HG03432 (cell line): ENCODE results near the gene GPR150.

Source experiments
- ATAC-seq: cut with Tn5 transposase; IDR thresholded peaks from one replicate; pipeline ENCODE4 v1.9.1; 2021; ENCODE audit warnings: mild to moderate bottlenecking, moderate library complexity; ENCODE audit not compliant: unreplicated experiment

The GPR150 gene

GRCh38 chr5:95649842-95650620 is 30.1 kb downstream of the GPR150 start:
- ATAC-seq: no peak

DNA sequence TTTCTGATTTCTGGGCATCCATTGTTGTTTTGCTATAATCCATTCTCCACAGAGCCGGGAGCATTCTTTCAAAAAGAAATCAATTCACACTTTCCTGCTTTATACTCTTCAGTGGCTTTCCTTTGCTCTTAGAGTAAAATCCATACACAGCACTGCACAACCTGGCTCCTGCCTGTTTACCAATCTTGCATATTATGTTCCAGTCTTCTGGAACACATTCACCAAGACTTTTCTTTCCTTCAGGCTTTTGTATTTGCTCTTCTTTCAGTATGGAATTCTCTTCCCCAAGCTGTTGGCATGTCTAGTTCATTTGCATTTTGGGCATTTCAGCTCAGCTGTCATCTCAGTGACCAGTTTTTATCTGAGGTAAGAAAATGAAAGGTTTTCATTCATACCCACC is 33.0 kb downstream of the GPR150 start:
- no peak for ATAC-seq

GRCh38 chr5:95654196-95654595 is 34.3 kb downstream of the GPR150 start:
- no peak for ATAC-seq

DNA sequence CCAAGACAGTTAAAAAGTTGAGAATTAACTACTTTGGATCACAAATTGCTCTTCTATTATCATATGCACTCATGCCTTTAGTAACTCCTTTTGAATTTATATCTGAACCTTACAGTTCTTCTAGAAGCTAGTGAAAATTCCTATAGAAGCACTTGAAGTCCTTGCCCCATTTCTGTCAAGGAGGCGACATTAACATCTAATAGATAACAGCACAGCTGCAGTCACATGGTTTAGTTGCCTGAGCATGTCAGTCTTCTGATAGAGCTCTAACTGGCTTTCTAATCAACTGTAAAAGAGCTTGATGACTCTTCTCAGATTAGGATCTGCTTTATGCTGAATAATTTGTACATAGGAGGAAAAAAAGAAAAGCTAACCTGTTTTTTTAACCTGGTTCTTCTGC is 35.7 kb downstream of the GPR150 start:
- no peak for ATAC-seq

DNA sequence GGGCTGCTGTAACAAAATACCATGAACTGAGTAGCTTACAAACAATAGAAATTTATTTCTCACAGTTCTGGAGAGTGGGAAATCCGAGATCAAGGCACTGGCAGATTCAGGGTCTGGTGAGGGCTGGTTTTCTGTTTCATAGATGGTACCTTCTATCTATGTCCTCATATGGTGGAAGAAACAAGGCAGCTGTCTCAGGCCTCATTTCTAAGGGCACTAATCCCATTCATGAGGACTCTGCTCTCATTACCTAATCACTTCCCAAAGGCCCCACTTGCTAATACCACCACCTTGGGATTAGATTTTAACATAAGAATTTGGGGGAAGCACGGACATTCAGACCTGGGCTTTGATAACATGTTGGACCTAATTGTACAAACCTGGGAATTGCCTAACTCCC is 40.2 kb downstream of the GPR150 start:
- ATAC-seq: no peak

GRCh38 chr5:95662946-95663345 is 43.1 kb downstream of the GPR150 start:
- ATAC-seq: no peak

DNA sequence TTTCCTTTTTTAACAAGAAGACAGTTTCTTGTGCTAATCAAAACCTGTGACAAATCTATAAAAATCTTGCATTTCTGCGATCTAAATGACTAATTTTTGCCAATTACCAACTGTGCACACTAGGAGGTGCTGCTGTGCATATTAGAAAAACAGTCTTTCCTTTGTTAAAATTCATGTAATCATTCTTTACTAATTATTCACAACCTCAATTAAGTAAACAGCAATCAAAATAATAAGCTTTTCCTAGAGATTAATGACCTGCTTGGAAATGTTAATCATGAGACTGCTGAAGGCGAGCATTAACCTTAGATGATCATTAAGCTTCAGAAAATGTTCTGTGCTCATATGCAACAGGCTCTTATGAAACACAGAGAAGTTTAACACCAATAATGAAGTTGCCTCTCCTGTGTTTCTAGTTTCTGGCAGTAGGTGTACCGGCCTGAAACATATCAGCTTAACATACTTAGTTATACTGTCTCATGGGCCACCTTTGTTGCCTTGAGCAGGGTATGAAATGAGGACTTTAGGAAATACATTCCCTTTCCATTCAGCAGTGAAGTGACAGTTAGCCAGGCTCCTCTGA is 44.4 kb downstream of the GPR150 start:
- no peak for ATAC-seq

- no peak for ATAC-seq
Observed at GRCh38 chr5:95667061-95667618, 47.3 kb downstream of the GPR150 start.

DNA sequence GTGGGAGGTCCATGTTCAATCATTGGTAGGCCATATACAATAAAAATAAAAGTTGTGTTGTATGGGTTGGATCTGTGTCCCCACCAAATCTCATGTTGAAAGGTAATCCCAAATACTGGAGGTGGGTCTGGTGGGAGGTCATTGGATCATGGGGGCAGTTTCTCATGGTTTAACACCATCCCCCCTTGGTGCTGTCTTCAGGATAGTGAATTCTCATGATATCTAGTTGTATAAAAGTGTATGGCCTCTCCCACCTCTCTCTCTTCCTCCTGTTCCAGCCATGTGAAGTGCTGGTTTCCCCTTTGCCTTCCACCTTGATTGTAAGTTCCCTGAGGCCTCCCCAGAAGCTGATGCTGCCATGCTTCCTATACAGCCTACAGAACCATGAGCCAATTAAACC is 47.8 kb downstream of the GPR150 start:
- no peak for ATAC-seq

DNA sequence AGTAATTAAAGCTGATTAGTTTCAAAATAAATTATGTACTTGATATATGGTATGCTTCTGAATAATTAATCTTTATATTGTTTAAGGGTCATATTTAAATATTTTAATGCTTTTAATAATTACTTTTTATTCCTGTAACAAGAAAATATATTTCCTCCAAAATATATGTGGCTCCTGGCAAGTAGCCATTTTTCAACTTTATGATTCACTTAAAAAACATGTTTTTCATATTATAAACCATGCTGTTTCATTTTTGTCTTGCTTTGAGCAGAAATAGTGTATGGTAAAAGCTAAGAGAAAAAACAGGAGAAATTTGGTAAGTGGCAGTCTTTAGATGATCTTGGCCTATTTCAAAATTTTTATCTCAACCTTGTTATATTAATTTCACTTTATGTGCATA is 48.3 kb downstream of the GPR150 start:
- ATAC-seq: no peak

- no peak for ATAC-seq
Observed at GRCh38 chr5:95668728-95669127, 48.8 kb downstream of the GPR150 start.

- ATAC-seq: no peak
Observed at GRCh38 chr5:95669540-95669939, 49.7 kb downstream of the GPR150 start.

DNA sequence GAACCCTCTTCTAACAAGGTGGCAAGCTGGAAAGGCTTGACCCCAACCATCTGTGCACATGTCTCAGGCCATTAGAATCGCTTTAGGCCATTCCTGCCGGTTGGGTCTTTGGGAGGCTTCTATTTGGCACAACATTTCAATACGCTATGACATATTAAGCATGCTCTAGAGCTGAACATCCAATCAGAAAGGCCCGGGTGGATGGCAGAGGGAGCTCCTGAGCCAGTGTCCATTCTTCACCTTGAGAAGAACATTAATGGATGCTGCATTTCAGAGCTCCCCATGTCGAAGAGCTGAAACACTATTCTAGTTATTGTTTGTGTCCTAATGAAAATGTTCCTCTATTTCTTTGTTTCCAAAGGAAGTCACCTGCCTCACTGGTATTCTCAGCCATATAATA is 50.1 kb downstream of the GPR150 start:
- no peak for ATAC-seq

- ATAC-seq: no peak
Observed at GRCh38 chr5:95670568-95670967, 50.7 kb downstream of the GPR150 start.
